Stimulated activated CD4-positive, alpha-beta T cell treated with anti-CD3 and anti-CD28 coated beads, Interleukin-4, amount 100 ng/mL, for 4 hours (primary cell): ENCODE measurements around the gene CDH4.

Source experiments
- DNase-seq, 2 experiments: peaks; one replicate each; pipeline ENCODE4 v3.0.0-alpha.2; 2020

The CDH4 gene

GRCh38 chr20:61361501-61361900 lies 109.4 kb downstream of the CDH4 start:
- no peak for DNase-seq

- no peak for DNase-seq
These were observed 112.1 kb downstream of the CDH4 start for GRCh38 chr20:61364147-61364546.

GRCh38 chr20:61366914-61367313 lies 114.9 kb downstream of the CDH4 start:
- DNase-seq = no peak

- no peak for DNase-seq
These were observed 117.9 kb downstream of the CDH4 start for GRCh38 chr20:61369731-61370520.

GRCh38 chr20:61370841-61371303 lies 118.8 kb downstream of the CDH4 start:
- no peak for DNase-seq

GRCh38 chr20:61371501-61372136 lies 119.6 kb downstream of the CDH4 start:
- DNase-seq = no peak

- no peak for DNase-seq
These were observed 120.3 kb downstream of the CDH4 start for GRCh38 chr20:61372137-61373054.

GRCh38 chr20:61373055-61373399 lies 121.0 kb downstream of the CDH4 start:
- DNase-seq = no peak

- no peak for DNase-seq
These were observed 122.0 kb downstream of the CDH4 start for GRCh38 chr20:61373956-61374545.

GRCh38 chr20:61376541-61377240 lies 124.6 kb downstream of the CDH4 start:
- no peak for DNase-seq

- DNase-seq = no peak
These were observed 126.8 kb downstream of the CDH4 start for GRCh38 chr20:61378694-61379355.

GRCh38 chr20:61379898-61380544 lies 128.0 kb downstream of the CDH4 start:
- DNase-seq = no peak

GRCh38 chr20:61380545-61380915 lies 128.5 kb downstream of the CDH4 start:
- no peak for DNase-seq

GRCh38 chr20:61382194-61382593 lies 130.1 kb downstream of the CDH4 start:
- DNase-seq = no peak

GRCh38 chr20:61385296-61385695 lies 133.2 kb downstream of the CDH4 start:
- no peak for DNase-seq

- DNase-seq = no peak
These were observed 133.7 kb downstream of the CDH4 start for GRCh38 chr20:61385731-61386130.

- peak in 1 of 2 experiments; percentile 16 for DNase-seq
These were observed 135.3 kb downstream of the CDH4 start for GRCh38 chr20:61387204-61387953.

- no peak for DNase-seq
These were observed 135.9 kb downstream of the CDH4 start for GRCh38 chr20:61387954-61388348.

GRCh38 chr20:61389077-61389476 lies 137.0 kb downstream of the CDH4 start:
- no peak for DNase-seq

GRCh38 chr20:61391185-61391584 lies 139.1 kb downstream of the CDH4 start:
- no peak for DNase-seq
